ENCODE data around the gene OSGEP. TPM values are rescaled to one million over a fixed set of nuclear protein-coding genes. Genes with fewer than 3 reads are reported as not detected.
A peak's percentile ranks its signal among the peaks of the same experiment; 100 is the strongest.
"Not testable (repeated sequence)": the region's sequence is repeated elsewhere in the genome, so short reads cannot be mapped to it uniquely, and the experiment has no call there.

The OSGEP gene
- total RNA-seq, 1 donor from 2014 or later: 38.8 TPM

DNA sequence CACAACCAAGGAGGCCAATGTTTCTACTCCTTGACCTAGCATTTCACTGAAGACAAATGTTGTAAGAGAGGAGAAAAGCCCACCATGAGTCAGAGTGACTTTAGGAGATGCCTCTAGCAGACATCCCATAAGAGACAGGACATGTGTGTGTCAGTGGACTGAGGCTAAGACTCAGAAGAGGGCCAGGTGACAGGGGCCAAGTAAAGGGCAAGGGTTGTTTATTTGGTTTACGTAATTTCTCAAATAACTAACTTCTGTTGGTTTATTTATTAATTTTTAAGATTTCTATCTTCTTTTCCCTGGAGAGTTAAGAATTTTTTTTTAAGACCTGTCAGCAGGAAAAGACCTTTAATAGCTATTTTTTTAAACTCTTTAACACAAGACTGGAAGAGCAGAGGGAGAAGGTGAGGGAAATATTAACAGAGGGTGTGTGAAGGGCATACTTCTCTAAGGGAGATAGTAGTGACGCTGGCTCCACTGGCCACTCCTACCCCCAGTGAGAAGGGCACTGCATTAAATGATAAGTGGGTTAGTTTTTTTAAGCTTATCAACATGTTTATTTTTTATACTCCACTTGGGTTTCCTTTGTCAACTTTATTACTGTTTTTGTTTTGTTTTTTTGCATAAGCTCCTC lies 18.0 kb upstream of the OSGEP start:
- ATAC-seq: no peak
- DNase-seq (ENCODE audit: low spot score): no peak
- intact Hi-C loops (cut with DNase I): no loop called here

DNA sequence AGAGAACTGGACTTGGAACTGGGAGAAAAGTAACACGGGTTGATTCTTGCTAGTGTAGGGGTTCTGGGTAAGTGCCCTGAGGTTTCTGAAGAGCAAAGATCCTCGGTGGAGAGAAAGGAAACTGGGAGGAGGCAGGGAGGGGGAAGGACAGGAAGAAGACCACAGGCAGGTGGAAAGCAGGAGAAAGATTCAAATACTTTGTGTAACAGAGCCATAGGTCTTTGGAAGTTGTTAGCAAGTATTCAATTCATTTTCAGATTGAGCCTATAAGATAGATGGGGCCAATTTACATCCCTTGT lies 15.9 kb upstream of the OSGEP start:
- DNase-seq (ENCODE audit: low spot score) (no peak), ATAC-seq (no peak)
- intact Hi-C loops (cut with DNase I): no loop called here

DNA sequence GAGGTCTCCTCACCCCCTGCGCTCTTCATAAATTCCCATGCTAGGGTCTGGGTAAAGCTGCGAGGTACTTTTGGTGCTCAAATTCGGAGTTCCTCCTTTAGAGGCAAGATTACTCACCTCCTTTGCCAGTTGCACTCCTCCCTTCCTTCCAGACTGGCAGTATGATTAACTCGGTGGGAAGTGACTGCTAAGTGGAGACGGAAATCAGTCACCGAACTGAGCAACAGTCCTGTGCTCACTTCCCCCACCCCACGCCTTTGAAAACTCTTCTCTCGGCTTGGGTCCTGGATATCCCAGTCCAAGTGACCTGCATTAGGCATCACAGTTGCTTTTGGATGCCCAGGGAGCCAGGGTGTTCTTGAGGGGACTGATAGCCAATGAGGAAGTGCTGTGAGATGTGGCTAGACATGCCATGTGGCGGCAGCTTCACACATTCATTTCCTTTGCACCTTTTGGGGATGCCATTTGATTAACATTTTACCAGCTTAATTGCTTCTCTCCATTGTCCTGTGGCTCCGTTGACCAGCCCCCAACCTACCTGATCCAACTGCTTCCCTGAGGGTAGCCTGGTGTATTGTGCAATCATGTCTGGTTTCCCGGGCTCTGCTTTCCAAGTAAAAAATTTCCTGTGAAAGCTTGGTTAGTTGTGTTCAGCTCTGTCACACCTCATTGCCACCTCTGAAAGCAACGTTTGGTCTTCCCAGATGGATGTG lies 15.4 kb upstream of the OSGEP start:
- intact Hi-C loops (cut with DNase I): no loop called here
- ATAC-seq (peak; percentile 52), DNase-seq (ENCODE audit: low spot score) (no peak)

DNA sequence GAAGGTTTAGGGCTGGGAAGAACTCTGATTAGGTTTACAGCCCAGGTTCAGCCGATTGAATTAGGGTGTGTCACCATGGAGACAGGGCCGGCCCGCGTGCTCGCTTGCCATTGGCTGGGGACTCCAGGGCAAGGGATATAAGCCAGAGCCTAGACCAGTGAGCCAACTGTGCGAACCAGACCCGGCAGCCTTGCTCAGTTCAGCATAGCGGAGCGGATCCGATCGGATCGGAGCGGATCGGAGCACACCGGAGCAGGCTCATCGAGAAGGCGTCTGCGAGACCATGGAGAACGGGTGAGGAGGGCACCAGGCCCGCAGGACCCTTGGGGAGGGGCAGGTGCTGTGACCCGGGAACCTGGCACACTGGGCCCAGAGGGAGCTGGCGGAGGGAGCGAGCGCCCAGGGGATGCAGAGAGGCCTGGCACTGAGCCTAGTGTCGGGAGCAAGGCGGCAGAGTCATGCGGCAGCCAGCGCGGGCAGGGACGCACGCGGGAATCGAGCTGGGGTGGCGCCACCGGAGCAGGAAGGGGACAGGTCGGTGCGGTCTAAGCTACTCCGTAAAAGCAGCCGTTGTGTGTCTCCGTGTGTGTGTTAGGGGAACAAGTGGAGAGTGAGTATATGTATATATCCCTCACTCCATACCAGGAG lies 14.8 kb upstream of the OSGEP start, which contains the start of gene PNP:
PNP (plus strand) TSS at position 165 of the 648 bp plus-strand sequence; CDS start at position 284, 119 bp downstream.
- ATAC-seq (peak; percentile 98), DNase-seq (ENCODE audit: low spot score) (peak; percentile 91)
- intact Hi-C loops (cut with DNase I): no loop called here

DNA sequence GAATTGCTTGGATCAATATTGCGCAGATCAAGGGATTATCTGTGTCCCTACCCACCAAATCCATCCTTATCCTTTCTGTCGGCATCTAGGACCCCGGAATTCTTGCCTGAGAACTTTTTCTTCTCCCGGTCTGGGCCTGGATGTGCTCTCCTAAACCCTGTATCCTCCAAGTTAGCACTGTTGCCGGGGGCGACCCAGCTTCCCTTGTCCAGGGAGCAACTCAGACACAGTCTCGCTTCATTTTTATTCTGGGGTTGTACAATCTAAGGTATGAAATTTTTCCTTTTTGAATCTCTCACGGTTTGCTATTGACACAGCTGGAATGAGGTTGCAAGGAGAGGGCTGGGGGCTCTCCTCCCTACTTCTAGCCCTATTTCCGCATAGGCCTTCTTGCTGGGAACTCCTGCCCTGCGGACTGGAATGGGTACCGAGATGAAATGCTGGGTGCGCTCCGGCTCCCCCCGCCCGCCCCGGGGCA lies 14.2 kb upstream of the OSGEP start:
- ATAC-seq (peak; percentile 34), DNase-seq (ENCODE audit: low spot score) (peak; percentile 63)
- intact Hi-C loops (cut with DNase I): no loop called here

DNA sequence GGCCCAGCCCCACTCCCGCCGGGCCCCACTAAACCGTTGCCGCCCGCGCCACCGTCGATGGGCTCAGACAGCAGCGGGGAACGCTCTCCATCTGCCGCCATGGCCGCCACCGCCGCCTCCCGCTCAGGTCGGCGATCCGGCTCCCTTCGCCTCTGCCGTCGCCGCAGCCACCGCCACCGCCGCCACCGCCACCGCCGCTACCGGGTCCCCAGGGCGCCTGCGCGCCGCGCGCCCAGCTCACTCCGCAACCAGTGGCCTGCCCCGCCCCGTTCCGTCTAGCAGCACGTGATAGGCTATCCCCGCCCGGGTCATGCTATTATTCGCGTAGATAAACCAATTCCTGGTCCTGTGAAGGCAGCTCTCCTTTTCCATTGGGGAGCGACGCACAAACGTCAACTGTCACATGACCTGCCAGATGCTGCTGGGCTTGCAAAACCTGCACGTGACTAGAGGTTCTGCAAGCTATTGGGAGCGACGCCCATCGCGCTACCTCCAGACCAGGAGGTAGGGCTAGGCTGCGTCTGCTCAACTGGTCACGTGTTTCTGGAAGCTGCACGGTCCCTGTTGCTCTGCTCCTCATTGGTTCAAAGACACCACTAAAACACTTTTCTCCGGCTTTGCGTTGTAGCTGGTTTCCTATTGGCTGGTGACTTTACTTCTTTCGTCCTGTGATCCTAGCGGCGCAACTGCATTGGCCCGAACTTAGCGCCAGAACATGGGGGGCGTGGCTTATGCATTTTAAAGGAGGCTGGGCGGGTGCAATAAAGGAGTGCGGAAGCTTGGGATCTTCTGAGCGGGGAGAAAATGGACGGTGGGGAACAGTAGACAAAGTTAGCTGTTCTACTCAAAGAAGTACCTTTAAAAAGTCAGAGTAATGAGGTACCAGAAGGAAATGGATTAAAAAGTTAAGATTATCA lies 6.9 kb upstream of the OSGEP start, which contains the start of gene PIP4P1:
PIP4P1 (minus strand) TSS at position 210 of the 917 bp plus-strand sequence; CDS start at position 101, 109 bp downstream.
- ATAC-seq (peak; percentile 99), DNase-seq (ENCODE audit: low spot score) (peak; percentile 98)
- intact Hi-C loops (cut with DNase I): no loop called here

DNA sequence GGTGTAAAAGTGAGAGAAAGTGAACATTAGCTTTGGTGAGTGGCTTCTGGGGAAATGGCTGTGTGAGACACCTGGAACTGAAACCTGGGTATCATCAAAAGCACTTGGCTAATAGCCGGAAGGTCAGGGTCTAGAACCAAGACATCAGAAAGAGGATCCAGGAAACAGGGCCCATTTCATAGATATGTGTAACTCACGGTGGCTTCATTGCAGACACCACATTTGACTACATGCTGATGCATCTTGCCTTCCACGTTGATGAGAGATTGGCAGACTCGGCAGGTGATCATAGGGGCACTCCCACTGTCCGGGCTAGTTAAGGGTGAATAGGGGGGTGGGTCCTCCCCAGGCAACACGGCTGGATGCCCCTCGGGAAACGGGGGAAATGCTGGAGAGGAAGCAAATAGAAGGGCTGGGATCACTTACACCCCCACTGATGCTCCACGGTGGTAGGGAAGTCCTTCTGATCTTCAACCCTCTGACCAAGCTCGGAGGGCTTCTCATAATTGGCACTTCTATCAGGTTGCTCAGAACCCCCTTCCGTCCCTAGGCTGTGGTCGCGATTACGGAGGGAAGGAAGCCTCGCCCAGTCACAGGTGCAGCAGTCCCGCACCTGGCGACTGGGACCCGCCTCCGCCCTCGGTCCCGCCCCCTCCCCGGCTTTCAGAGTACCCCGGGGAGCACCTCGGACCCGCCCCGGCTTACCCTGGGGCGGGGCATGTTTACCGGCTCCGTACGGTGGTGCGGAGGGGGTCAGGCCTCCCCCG lies 6.0 kb upstream of the OSGEP start:
- ATAC-seq: no peak
- intact Hi-C loops (cut with DNase I): no loop called here
- DNase-seq (ENCODE audit: low spot score): peak; percentile 75

DNA sequence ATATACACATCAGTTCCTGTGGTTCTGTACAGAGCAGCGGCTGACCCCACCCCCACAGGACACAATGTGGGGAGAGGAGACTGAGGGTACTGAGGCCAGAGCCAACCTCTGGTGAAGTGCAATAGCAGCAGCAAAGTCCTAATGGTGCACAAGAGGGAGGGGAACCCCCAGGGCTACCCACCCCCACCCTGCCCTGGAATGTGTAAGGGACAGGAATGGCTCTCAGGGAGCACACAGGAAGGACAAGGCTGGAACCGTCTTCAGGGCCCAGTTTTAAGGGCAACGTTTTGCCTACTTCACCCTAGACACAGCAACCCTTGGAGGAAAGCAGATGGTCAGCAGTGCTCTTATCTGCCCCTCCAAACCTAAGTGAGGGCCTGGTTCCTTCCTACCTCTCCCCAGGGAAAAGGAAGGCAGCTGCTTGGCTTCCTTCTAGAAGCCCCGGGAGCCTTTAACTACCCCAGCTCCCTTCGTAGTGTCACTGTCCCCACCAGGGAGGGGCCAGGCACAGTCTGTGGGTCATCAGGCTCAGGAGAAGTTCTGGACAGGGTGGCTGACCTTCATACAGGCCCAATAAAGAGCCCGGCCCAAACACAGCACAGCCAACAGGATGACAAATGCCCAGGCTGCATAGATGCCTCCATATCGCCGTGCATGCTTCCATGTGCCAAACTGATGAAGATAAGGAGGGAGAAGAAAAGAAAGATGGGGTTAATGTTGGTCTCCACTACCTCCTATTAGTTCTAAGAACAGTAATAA lies 3.6 kb upstream of the OSGEP start:
- DNase-seq (ENCODE audit: low spot score) (no peak), ATAC-seq (no peak)
- intact Hi-C loops (cut with DNase I): no loop called here

DNA sequence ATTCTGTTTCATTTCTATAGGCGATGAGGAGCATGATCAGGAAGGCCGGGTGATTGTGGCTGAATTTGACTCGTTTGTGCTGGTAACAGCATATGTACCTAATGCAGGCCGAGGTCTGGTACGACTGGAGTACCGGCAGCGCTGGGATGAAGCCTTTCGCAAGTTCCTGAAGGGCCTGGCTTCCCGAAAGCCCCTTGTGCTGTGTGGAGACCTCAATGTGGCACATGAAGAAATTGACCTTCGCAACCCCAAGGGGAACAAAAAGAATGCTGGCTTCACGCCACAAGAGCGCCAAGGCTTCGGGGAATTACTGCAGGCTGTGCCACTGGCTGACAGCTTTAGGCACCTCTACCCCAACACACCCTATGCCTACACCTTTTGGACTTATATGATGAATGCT lies 2.4 kb upstream of the OSGEP start:
- no peak for DNase-seq (ENCODE audit: low spot score)
- ATAC-seq: no peak
- intact Hi-C loops (cut with DNase I): no loop called here

DNA sequence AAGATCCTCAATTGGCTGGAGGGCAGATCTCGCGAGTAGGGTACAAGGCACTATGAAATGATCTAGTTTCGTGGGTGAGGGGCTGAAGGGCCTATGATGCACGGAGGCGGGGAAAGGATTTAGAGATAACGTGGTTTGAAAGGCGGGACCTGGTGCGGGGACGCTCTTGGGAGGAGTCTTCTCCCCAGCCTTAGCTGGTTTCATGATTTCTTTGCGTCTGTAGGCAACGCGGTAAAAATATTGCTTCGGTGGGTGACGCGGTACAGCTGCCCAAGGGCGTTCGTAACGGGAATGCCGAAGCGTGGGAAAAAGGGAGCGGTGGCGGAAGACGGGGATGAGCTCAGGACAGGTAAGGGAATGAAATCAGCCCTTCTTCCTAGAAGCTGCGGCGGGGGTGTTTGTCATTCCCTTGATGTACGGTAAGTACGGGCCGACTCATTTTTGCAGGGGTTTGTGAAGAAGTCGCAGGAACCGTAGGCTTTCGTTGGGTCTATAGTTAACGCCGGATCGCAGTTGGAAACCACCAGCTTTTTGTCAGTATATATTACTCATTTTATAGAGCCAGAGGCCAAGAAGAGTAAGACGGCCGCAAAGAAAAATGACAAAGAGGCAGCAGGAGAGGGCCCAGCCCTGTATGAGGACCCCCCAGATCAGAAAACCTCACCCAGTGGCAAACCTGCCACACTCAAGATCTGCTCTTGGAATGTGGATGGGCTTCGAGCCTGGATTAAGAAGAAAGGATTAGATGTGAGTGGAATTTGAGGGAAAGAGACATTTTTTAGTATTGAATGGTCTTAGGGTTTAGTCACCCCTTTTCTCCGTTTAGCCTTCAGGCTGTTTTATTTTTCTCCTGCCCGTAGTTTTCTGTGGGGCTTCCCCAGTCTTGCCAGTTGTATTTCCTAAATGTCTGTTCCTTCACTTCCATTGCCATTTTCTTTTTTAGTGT lies 1.0 kb upstream of the OSGEP start:
- DNase-seq (ENCODE audit: low spot score) (no peak), ATAC-seq (peak; percentile 69)
- intact Hi-C loops (cut with DNase I): no loop called here

DNA sequence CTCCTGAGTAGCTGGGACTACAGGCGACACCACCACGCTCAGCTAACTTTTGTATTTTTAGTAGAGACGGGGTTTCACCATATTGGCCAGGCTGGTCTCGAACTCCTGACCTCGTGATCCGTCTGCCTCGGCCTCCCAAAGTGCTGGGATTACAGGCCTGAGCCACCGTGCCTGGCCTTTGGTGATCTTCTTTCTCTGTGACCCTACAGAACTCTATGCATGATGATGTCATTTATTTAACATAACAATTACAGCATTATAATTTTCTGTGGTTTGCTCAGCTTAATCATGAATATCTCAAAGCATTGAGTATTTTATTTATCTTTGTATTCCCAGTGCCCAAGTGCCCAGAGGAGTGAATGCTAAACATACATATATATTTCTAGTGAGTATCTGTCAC lies 1.8 kb downstream of the OSGEP start:
- ATAC-seq; intact Hi-C loops (cut with DNase I); DNase-seq (ENCODE audit: low spot score): not testable (repeated sequence)

DNA sequence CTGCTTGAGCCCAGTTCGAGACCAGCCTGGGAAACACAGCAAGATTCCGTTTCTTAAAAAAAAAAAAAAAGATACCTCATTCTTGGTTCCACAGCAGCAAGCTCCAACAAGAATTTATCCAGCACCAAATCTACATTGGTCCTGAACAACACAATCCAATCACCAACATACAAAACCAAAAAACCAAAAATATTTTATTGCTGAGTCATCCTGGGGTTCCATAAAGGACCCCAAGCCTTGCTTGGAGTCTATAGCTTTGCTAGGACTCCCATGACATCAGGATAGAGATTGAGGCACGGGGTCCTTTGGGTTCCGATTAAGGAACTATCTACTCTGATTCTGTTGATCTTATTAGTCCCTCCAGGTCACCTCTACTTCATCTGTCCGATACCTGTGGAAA lies 7.7 kb downstream of the OSGEP start:
- DNase-seq (ENCODE audit: low spot score) (no peak), ATAC-seq (no peak)
- intact Hi-C loops (cut with DNase I): no loop called here

DNA sequence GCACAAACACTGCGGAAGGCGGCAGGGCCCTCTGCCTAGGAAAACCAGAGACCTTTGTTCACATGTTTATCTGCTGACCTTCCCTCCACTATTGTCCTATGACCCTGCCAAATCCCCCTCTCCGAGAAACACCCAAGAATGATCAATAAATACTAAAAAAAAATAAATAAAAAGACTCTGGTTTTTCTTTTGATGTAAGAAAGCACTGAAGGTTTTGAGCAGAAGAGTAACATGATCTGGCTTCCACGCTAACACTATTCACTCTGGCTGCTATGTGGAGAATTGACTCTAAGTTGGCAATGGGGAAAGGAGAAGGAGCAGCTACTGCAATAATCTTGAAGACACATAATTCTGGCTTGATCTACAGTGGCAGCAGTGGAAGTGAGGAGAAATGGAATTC lies 11.0 kb downstream of the OSGEP start:
- intact Hi-C loops (cut with DNase I); ATAC-seq; DNase-seq (ENCODE audit: low spot score): not testable (repeated sequence)

DNA sequence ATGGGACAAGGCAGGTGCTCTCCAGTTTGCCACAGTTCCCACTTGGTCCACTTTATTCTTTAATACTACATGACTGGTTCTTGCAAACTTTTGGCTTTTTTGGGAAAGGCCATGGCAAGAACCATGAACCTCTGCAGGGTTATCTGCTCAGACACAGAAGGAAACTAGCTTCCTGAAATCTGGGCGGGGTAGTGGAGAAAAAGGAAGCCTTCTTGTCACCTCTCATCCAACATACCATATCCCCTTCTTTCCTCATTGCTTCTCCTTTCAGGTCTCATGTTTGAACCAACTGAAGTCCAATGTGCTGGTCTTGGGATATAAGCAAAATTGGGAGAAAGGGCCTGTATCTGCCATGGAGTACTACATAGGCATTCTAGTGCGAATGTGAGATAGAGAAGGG lies 13.2 kb downstream of the OSGEP start:
- ATAC-seq (no peak), DNase-seq (ENCODE audit: low spot score) (no peak)
- intact Hi-C loops (cut with DNase I): no loop called here

DNA sequence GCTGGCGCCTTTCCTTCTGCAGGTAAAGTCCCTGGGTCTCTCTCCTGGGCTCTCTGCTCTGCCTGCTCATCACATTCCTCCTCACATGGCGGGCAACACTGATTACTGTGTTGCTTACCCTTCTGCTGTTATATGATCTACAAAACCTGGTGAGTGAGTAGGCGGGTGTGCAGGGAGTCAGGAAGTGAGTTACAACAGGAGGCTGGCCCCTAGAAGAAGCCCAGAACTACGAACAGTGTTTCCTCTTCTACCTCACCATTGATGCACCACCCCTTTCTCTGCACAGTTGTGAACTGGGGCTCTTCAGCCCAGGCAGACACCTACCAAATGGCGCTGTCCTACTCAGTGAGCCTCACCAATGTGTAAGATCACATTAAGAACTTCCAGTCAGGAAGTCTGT lies 13.7 kb downstream of the OSGEP start:
- no peak for ATAC-seq
- intact Hi-C loops (cut with DNase I): no loop called here
- DNase-seq (ENCODE audit: low spot score): no peak

DNA sequence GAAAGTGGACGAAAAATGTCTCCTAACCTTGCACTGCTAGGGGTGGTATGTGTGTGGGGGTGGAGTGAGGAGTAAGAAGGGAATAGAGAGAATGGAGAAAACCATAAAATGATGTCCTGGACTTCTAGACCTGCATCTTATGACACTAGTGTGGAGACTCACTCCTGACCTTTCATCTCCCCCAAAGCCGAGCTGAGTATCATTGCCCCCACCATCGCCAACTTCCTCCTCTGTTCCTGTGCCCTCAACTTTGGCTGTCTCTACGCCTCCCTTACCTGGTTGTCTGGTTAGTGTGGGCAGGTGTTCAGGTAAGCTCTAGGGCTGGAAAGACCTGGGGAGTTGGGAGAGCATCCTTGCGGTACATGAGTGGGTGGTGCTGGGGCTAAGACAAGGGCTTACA lies 14.1 kb downstream of the OSGEP start:
- ATAC-seq (no peak), DNase-seq (ENCODE audit: low spot score) (no peak)
- intact Hi-C loops (cut with DNase I): no loop called here

DNA sequence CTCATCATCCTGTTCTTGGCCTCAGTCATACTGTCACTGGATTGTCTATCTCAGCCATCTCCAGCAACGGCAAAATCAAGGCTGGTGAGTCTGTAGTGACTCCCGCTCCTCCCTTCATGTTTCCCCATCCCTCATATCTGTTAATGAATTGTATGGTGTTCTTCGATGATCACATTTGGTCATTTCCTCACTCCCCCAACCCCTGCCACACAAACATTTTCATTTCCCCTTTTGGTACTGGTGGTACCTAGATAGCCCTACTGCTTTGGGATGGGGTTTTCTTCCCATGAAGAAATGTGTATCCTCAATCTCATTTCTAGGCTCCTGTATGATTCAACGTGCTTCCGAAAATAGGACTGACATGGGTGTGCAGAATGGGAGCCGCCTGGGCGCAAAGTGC lies 15.9 kb downstream of the OSGEP start:
- intact Hi-C loops (cut with DNase I): no loop called here

More for the DNA sequence above, 15.9 kb downstream of the OSGEP start:
- ATAC-seq (no peak), DNase-seq (ENCODE audit: low spot score) (no peak)
